GM12872 (cell line): Measurements from ENCODE around the gene MEP1A.

Experiments
- CTCF ChIP-seq: IDR thresholded peaks from 3 replicates; pipeline ENCODE4 v1.5.1; 2011; ENCODE audit warnings: low read depth, mild to moderate bottlenecking, low read length, moderate library complexity; ENCODE audit not compliant: insufficient read depth

MEP1A gene

GRCh38 chr6:46764961-46765360 lies 28.2 kb upstream of the MEP1A start:
- TF ChIP-seq CTCF = no peak

GRCh38 chr6:46772016-46772415 lies 21.2 kb upstream of the MEP1A start:
- TF ChIP-seq CTCF = no peak

- TF ChIP-seq CTCF = no peak
Measured at GRCh38 chr6:46772762-46773161, 20.4 kb upstream of the MEP1A start.

GRCh38 chr6:46773201-46773855 lies 19.9 kb upstream of the MEP1A start:
- TF ChIP-seq CTCF = no peak

GRCh38 chr6:46776070-46776712 lies 17.0 kb upstream of the MEP1A start:
- no peak for TF ChIP-seq CTCF

- TF ChIP-seq CTCF = no peak
Measured at GRCh38 chr6:46777476-46778346, 15.5 kb upstream of the MEP1A start.
